22Rv1 (cell line): Measurements from ENCODE around the gene P4HB.

Experiments
- CTCF ChIP-seq: fragments of 450-650 bp; IDR thresholded peaks from 2 replicates; pipeline ENCODE4 v1.5.1; 2017; ENCODE audit warnings: mild to moderate bottlenecking
- ZFX ChIP-seq: fragments of 450-650 bp; IDR thresholded peaks from 2 replicates; pipeline ENCODE4 v1.6.1; 2017; ENCODE audit warnings: antibody characterized with exemption, borderline replicate concordance

- no peak for TF ChIP-seq CTCF
- TF ChIP-seq ZFX: no peak
Measured at GRCh38 chr17:81810476-81810875, 49.9 kb downstream of the P4HB start.
